Neural cell (in vitro differentiated cells): ENCODE data around the gene TNS1. TPM values are rescaled to one million over a fixed set of nuclear protein-coding genes. Genes with fewer than 3 reads are reported as not detected.

Source experiments
- H2AFZ ChIP-seq: fragments of 200-600, 300-800 bp; sonication (generic), shearing (Covaris generic); 2 replicates; pipeline ENCODE4 v1.6.0; 2014; ENCODE audit warnings: low read depth, mild to moderate bottlenecking, antibody characterized with exemption, low read length, moderate library complexity
- H3F3A ChIP-seq: fragments of 200-600 bp; shearing (Covaris generic); 2 replicates; pipeline ENCODE4 v1.6.1; 2016; ENCODE audit warnings: mild to moderate bottlenecking, moderate library complexity, mixed read lengths, antibody characterized with exemption, low read length; ENCODE audit not compliant: insufficient read depth, poor library complexity, severe bottlenecking
- H3K27ac ChIP-seq: fragments of 200-600, 300-800 bp; sonication (generic), shearing (Covaris generic); 2 replicates; pipeline ENCODE4 v1.5.1; 2014; ENCODE audit warnings: mild to moderate bottlenecking, low read length, moderate library complexity
- H3K27me3 ChIP-seq: fragments of 300-800, 200-600 bp; sonication (generic), shearing (Covaris generic); 2 replicates; pipeline ENCODE4 v1.6.0; 2014; ENCODE audit warnings: mild to moderate bottlenecking, low read depth, low read length, moderate library complexity; ENCODE audit not compliant: insufficient read depth
- H3K36me3 ChIP-seq: fragments of 300-800, 200-600 bp; sonication (generic), shearing (Covaris generic); 2 replicates; pipeline ENCODE4 v1.5.1; 2014; ENCODE audit warnings: mild to moderate bottlenecking, antibody characterized with exemption, low read length, moderate library complexity; ENCODE audit not compliant: insufficient read depth
- H3K4me2 ChIP-seq: fragments of 300-800, 200-600 bp; sonication (generic), shearing (Covaris generic); 2 replicates; pipeline ENCODE4 v1.6.0; 2014; ENCODE audit warnings: mild to moderate bottlenecking, low read length
- H3K4me3 ChIP-seq: fragments of 300-800, 200-600 bp; sonication (generic), shearing (Covaris generic); 2 replicates; pipeline ENCODE4 v1.5.1; 2014; ENCODE audit warnings: mild to moderate bottlenecking, low read length, moderate library complexity
- H3K79me2 ChIP-seq: fragments of 200-600 bp; shearing (Covaris generic); replicated peaks from 2 replicates; pipeline ENCODE4 v1.6.0; 2014; ENCODE audit warnings: mild to moderate bottlenecking, low read length, moderate library complexity; ENCODE audit not compliant: insufficient read depth
- H3K9ac ChIP-seq: fragments of 300-800, 200-600 bp; sonication (generic), shearing (Covaris generic); 2 replicates; pipeline ENCODE4 v1.6.1; 2016; ENCODE audit warnings: mild to moderate bottlenecking, low read length, mixed read lengths
- H3K9me2 ChIP-seq: fragments of 200-600 bp; shearing (Covaris generic); 2 replicates; pipeline ENCODE4 v1.6.1; 2016; ENCODE audit warnings: mild to moderate bottlenecking, low read length, mixed read lengths; ENCODE audit not compliant: insufficient read depth
- H3K9me3 ChIP-seq: fragments of 200-600, 300-800 bp; sonication (generic), shearing (Covaris generic); 2 replicates; pipeline ENCODE4 v1.6.1; 2016; ENCODE audit warnings: mild to moderate bottlenecking, mixed run types, low read length, moderate library complexity, mixed read lengths
- H4K20me1 ChIP-seq: fragments of 200-600 bp; shearing (Covaris generic); 2 replicates; pipeline ENCODE4 v1.6.1; 2016; ENCODE audit warnings: mild to moderate bottlenecking, mixed run types; ENCODE audit not compliant: insufficient read depth
- EP300 ChIP-seq: fragments of 450-650 bp; conservative IDR thresholded peaks from 2 replicates; pipeline ENCODE4 v1.6.1; 2014; ENCODE audit warnings: antibody characterized with exemption, mild to moderate bottlenecking, moderate library complexity; ENCODE audit not compliant: poor library complexity, severe bottlenecking
- EZH2 ChIP-seq: fragments of 200-600, 300-800 bp; shearing (Covaris generic), sonication (generic); IDR thresholded peaks from 2 replicates; pipeline ENCODE4 v1.6.1; 2014; ENCODE audit warnings: antibody characterized with exemption, low read length, borderline replicate concordance, mild to moderate bottlenecking; ENCODE audit not compliant: insufficient read depth, poor library complexity, severe bottlenecking
- MXI1 ChIP-seq: fragments of 450-650 bp; conservative IDR thresholded peaks from 2 replicates; pipeline ENCODE4 v1.6.1; 2014; ENCODE audit warnings: antibody characterized with exemption, mild to moderate bottlenecking; ENCODE audit not compliant: poor library complexity, severe bottlenecking
- POLR2AphosphoS5 ChIP-seq: IDR thresholded peaks from 2 replicates; pipeline ENCODE4 v1.6.1; 2012
- RAD21 ChIP-seq: fragments of 450-650 bp; conservative IDR thresholded peaks from 2 replicates; pipeline ENCODE4 v1.6.1; 2014; ENCODE audit warnings: antibody characterized with exemption, mild to moderate bottlenecking, moderate library complexity
- SMC3 ChIP-seq: fragments of 450-650 bp; conservative IDR thresholded peaks from 2 replicates; pipeline ENCODE4 v1.6.1; 2014; ENCODE audit warnings: antibody characterized with exemption, mild to moderate bottlenecking, moderate library complexity; ENCODE audit not compliant: poor library complexity
- TAF1 ChIP-seq: IDR thresholded peaks from 2 replicates; pipeline ENCODE4 v1.6.1; 2012; ENCODE audit warnings: low read depth
- polyA plus RNA-seq: library from polyadenylated mRNA; depleted of rRNA; stranded (reverse); fragments of >200 nt; gene quantifications from 2 replicates; pipeline ENCODE4 v1.2.3, GENCODE V29; 2014
- TF ChIP-seq, protein P1 (sequence below): IDR thresholded peaks from 2 replicates; pipeline ENCODE4 v1.6.1; 2012; ENCODE audit warnings: borderline replicate concordance
- TF ChIP-seq, protein P2 (sequence below): fragments of 450-650 bp; IDR thresholded peaks from 2 replicates; pipeline ENCODE4 v1.5.1; 2014; ENCODE audit warnings: antibody characterized with exemption, mild to moderate bottlenecking, moderate library complexity; ENCODE audit not compliant: poor library complexity, severe bottlenecking

Gene TNS1
- polyA plus RNA-seq, 1 donor from 2014 or later = 1.5 TPM

DNA sequence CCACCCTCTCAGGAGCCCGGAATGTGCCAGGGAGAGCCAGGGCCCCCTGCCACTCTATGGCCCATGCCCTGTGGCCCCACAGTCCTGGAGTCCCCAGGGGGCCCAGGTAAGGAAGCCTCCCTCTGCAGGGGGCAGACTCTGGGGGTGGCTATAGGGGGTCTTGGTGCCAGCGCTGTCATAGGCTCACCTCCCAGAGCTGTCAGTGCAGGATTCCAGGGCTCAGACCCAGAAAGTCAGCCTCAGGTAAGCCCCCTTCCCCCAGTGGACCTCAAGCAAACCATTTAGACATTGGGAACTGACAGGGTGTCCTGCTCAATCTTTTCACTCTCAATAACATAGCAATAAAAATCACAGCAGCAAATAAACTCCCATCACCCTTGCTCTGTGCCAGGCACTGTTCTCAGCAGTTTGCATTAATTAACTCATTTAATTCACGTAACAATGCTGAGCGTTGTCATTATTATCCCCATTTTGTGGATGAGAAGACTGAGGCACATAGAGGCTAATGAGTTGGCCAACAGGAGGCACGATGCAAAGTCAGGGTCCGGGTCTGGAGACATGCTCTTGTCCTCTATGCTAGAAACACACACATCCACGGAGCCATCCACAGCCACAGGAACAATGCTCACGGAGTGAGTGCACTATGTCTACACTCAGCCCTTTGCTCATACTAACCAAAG is 79.6 kb downstream of the TNS1 start:
- no peak overlapping the region for H3K4me3 ChIP-seq
- H4K20me1 ChIP-seq = no peaks in the 10 kb centered on the region
- no peak overlapping the region for H3K27ac ChIP-seq
- H3K9me3 ChIP-seq = no peaks in the 10 kb centered on the region
- TF ChIP-seq POLR2AphosphoS5 (no peak), RAD21 (no peak), EZH2 (no peak), SMC3 (no peak), TAF1 (no peak), MXI1 (no peak), EP300 (no peak)
- TF ChIP-seq, protein P1, sequence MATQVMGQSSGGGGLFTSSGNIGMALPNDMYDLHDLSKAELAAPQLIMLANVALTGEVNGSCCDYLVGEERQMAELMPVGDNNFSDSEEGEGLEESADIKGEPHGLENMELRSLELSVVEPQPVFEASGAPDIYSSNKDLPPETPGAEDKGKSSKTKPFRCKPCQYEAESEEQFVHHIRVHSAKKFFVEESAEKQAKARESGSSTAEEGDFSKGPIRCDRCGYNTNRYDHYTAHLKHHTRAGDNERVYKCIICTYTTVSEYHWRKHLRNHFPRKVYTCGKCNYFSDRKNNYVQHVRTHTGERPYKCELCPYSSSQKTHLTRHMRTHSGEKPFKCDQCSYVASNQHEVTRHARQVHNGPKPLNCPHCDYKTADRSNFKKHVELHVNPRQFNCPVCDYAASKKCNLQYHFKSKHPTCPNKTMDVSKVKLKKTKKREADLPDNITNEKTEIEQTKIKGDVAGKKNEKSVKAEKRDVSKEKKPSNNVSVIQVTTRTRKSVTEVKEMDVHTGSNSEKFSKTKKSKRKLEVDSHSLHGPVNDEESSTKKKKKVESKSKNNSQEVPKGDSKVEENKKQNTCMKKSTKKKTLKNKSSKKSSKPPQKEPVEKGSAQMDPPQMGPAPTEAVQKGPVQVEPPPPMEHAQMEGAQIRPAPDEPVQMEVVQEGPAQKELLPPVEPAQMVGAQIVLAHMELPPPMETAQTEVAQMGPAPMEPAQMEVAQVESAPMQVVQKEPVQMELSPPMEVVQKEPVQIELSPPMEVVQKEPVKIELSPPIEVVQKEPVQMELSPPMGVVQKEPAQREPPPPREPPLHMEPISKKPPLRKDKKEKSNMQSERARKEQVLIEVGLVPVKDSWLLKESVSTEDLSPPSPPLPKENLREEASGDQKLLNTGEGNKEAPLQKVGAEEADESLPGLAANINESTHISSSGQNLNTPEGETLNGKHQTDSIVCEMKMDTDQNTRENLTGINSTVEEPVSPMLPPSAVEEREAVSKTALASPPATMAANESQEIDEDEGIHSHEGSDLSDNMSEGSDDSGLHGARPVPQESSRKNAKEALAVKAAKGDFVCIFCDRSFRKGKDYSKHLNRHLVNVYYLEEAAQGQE = no peak
- TF ChIP-seq, protein P2, sequence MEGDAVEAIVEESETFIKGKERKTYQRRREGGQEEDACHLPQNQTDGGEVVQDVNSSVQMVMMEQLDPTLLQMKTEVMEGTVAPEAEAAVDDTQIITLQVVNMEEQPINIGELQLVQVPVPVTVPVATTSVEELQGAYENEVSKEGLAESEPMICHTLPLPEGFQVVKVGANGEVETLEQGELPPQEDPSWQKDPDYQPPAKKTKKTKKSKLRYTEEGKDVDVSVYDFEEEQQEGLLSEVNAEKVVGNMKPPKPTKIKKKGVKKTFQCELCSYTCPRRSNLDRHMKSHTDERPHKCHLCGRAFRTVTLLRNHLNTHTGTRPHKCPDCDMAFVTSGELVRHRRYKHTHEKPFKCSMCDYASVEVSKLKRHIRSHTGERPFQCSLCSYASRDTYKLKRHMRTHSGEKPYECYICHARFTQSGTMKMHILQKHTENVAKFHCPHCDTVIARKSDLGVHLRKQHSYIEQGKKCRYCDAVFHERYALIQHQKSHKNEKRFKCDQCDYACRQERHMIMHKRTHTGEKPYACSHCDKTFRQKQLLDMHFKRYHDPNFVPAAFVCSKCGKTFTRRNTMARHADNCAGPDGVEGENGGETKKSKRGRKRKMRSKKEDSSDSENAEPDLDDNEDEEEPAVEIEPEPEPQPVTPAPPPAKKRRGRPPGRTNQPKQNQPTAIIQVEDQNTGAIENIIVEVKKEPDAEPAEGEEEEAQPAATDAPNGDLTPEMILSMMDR = no peak
- H3K27me3 ChIP-seq = no peaks in the 10 kb centered on the region
- no peaks in the 10 kb centered on the region for H3K36me3 ChIP-seq
- no peaks in the 10 kb centered on the region for H3K79me2 ChIP-seq
- H3K9me2 ChIP-seq = no peaks in the 10 kb centered on the region
- H3K4me2 ChIP-seq = no peak overlapping the region
- H2AFZ ChIP-seq = no peak overlapping the region
- H3K9ac ChIP-seq = no peak overlapping the region
- H3F3A ChIP-seq = no peaks in the 10 kb centered on the region

DNA sequence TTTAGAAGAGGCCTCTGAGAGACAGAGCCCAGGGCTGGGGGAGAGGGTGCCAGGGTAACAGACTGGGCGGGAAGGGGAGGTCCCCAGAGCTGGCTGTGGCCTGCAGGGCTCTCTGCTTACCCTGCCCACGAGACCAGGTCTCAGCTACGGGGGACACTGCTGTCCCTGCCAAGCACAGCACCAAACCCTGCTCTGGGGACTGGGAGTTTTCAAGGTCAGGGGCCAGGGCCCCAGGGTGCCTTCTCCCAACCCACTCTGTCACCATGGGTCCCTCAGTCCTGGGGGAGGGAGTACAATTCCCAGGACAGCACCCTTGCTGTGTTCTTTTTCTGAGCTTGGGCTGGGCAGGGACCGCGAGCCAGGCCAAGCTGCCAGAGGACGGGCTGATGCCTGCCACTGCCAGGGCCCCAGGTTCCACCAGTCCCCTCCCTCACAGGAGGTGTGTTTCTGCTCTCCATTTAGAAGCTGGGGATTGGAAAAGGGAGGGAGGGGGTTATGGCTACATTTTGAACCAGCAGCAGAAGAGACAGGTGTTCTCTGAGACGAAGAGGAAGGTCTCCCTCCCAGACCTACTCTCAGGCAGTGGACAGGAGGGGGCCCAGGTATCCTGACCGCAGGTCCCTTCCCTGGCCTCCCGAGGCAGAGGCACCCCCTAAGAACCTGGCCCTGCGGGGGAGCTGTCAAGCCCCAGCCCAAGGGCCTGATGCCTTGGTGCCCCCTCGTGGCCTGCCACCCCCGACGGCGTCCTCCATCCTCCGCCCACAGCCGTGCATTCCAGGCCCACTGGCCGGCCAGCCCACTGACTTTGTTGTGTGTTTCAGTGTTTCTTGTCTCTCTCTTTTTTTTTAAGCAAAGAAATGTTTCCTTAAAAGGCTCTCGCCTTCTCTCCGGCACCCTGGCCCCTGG is 80.4 kb downstream of the TNS1 start:
- H3K4me2 ChIP-seq = no peak overlapping the region
- no peak for TF ChIP-seq EZH2
- no peak for TF ChIP-seq POLR2AphosphoS5
- TF ChIP-seq, protein P2 = no peak
- no peak for TF ChIP-seq MXI1
- no peak for TF ChIP-seq SMC3
- TF ChIP-seq RAD21 = no peak
- no peak for TF ChIP-seq EP300
- TF ChIP-seq, protein P1 = no peak
- no peak for TF ChIP-seq TAF1
- H3K9me2 ChIP-seq = no peaks in the 10 kb centered on the region
- no peaks in the 10 kb centered on the region for H3K79me2 ChIP-seq
- no peaks in the 10 kb centered on the region for H3F3A ChIP-seq
- H3K36me3 ChIP-seq = no peaks in the 10 kb centered on the region
- no peak overlapping the region for H3K27ac ChIP-seq
- H2AFZ ChIP-seq = no peak overlapping the region
- no peak overlapping the region for H3K4me3 ChIP-seq
- no peaks in the 10 kb centered on the region for H4K20me1 ChIP-seq
- no peaks in the 10 kb centered on the region for H3K9me3 ChIP-seq
- no peaks in the 10 kb centered on the region for H3K27me3 ChIP-seq
- no peak overlapping the region for H3K9ac ChIP-seq
